Ishikawa (cell line): Measurements from ENCODE around the gene KIAA0319L.

Experiments used
- CEBPB ChIP-seq: IDR thresholded peaks from 2 replicates; pipeline ENCODE4 v1.6.1; 2012
- CREB1 ChIP-seq: IDR thresholded peaks from 2 replicates; pipeline ENCODE4 v1.6.1; 2012; ENCODE audit warnings: low read depth
- EGR1 ChIP-seq: IDR thresholded peaks from 2 replicates; pipeline ENCODE4 v1.6.1; 2012
- EP300 ChIP-seq: IDR thresholded peaks from 2 replicates; pipeline ENCODE4 v1.6.1; 2012; ENCODE audit warnings: borderline replicate concordance
- FOXM1 ChIP-seq: IDR thresholded peaks from 2 replicates; pipeline ENCODE4 v1.6.1; 2012; ENCODE audit warnings: low read depth, borderline replicate concordance
- NFIC ChIP-seq: IDR thresholded peaks from 2 replicates; pipeline ENCODE4 v1.6.1; 2012
- RAD21 ChIP-seq: IDR thresholded peaks from 2 replicates; pipeline ENCODE4 v1.6.1; 2012; ENCODE audit warnings: low read depth
- TAF1 ChIP-seq: IDR thresholded peaks from 2 replicates; pipeline ENCODE4 v1.6.1; 2012; ENCODE audit warnings: low read depth, mild to moderate bottlenecking
- TCF12 ChIP-seq: IDR thresholded peaks from 2 replicates; pipeline ENCODE4 v1.6.1; 2012; ENCODE audit warnings: low read depth
- TEAD4 ChIP-seq: IDR thresholded peaks from 2 replicates; pipeline ENCODE4 v1.6.1; 2012
- YY1 ChIP-seq: IDR thresholded peaks from 2 replicates; pipeline ENCODE4 v1.6.1; 2012; ENCODE audit warnings: low read depth
- TF ChIP-seq, protein P1 (sequence below): IDR thresholded peaks from 2 replicates; pipeline ENCODE4 v1.6.1; 2012; ENCODE audit warnings: low read depth, mild to moderate bottlenecking
- TF ChIP-seq, protein P2 (sequence below): IDR thresholded peaks from 2 replicates; pipeline ENCODE4 v1.6.1; 2012
- TF ChIP-seq, protein P3 (sequence below): IDR thresholded peaks from 2 replicates; pipeline ENCODE4 v1.6.1; 2012

DNA sequence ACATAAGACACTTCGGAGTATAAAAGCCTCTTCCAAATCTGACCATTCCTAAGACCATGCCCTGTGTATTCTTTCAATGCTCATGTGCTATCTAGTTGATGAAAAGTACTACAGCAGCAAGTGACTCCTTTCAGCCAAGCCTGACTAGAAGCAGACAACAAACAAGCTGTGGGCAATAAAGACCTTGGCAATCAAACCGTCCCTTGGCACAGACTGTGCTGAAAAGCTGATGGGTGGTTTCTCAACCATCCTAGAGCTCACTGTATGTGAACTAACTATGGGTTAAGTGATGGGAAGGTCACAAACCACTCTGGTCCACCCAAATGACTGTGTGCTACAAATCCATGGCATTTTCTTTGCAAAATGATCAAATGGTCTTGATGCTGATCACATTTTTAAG is 94.0 kb downstream of the KIAA0319L start:
- TF ChIP-seq EP300 (no peak), CREB1 (no peak), CEBPB (no peak), YY1 (no peak), NFIC (no peak), TEAD4 (no peak), RAD21 (no peak), TAF1 (no peak), EGR1 (no peak), TCF12 (no peak), FOXM1 (no peak)
- TF ChIP-seq, protein P1, sequence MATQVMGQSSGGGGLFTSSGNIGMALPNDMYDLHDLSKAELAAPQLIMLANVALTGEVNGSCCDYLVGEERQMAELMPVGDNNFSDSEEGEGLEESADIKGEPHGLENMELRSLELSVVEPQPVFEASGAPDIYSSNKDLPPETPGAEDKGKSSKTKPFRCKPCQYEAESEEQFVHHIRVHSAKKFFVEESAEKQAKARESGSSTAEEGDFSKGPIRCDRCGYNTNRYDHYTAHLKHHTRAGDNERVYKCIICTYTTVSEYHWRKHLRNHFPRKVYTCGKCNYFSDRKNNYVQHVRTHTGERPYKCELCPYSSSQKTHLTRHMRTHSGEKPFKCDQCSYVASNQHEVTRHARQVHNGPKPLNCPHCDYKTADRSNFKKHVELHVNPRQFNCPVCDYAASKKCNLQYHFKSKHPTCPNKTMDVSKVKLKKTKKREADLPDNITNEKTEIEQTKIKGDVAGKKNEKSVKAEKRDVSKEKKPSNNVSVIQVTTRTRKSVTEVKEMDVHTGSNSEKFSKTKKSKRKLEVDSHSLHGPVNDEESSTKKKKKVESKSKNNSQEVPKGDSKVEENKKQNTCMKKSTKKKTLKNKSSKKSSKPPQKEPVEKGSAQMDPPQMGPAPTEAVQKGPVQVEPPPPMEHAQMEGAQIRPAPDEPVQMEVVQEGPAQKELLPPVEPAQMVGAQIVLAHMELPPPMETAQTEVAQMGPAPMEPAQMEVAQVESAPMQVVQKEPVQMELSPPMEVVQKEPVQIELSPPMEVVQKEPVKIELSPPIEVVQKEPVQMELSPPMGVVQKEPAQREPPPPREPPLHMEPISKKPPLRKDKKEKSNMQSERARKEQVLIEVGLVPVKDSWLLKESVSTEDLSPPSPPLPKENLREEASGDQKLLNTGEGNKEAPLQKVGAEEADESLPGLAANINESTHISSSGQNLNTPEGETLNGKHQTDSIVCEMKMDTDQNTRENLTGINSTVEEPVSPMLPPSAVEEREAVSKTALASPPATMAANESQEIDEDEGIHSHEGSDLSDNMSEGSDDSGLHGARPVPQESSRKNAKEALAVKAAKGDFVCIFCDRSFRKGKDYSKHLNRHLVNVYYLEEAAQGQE = no peak
- TF ChIP-seq, protein P2, sequence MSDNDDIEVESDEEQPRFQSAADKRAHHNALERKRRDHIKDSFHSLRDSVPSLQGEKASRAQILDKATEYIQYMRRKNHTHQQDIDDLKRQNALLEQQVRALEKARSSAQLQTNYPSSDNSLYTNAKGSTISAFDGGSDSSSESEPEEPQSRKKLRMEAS = no peak
- TF ChIP-seq, protein P3, sequence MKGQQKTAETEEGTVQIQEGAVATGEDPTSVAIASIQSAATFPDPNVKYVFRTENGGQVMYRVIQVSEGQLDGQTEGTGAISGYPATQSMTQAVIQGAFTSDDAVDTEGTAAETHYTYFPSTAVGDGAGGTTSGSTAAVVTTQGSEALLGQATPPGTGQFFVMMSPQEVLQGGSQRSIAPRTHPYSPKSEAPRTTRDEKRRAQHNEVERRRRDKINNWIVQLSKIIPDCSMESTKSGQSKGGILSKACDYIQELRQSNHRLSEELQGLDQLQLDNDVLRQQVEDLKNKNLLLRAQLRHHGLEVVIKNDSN = no peak
